ENCODE measurements around the gene EPB41L4A.

DNA sequence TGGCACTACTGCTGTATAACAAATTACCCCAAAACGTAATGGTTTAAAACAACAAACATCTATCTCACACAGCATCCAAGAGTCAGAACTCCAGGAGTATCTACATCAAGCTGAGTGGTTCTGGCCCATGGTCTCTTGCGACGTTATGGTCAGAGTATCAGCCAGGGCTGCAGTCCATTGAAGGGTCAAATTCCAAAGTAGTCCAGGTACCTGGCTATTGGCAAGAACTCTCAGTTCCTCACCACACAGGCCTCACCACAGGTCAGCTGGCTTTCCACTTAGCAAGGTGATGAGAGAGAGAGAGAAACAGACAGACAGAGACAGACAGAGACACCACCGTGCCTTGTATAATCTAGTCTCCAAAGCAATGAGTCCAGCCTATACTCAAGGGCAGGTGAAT lies 22.6 kb downstream of the EPB41L4A start:
- TF ChIP-seq, protein P1, sequence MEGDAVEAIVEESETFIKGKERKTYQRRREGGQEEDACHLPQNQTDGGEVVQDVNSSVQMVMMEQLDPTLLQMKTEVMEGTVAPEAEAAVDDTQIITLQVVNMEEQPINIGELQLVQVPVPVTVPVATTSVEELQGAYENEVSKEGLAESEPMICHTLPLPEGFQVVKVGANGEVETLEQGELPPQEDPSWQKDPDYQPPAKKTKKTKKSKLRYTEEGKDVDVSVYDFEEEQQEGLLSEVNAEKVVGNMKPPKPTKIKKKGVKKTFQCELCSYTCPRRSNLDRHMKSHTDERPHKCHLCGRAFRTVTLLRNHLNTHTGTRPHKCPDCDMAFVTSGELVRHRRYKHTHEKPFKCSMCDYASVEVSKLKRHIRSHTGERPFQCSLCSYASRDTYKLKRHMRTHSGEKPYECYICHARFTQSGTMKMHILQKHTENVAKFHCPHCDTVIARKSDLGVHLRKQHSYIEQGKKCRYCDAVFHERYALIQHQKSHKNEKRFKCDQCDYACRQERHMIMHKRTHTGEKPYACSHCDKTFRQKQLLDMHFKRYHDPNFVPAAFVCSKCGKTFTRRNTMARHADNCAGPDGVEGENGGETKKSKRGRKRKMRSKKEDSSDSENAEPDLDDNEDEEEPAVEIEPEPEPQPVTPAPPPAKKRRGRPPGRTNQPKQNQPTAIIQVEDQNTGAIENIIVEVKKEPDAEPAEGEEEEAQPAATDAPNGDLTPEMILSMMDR (IDR thresholded peaks at IDR 0.05; ENCODE audit: low read depth, low read length, poor library complexity, severe bottlenecking) = no peak
- TF ChIP-seq EZH2phosphoT487 (IDR thresholded peaks at IDR 0.05; ENCODE audit: borderline replicate concordance, low read length) = no peak

Data from DOHH2 (cell line).